Aorta (tissue), 5 donors: ENCODE measurements around the gene PAEP. TPM values are rescaled to one million over a fixed set of nuclear protein-coding genes. Genes with fewer than 3 reads are reported as not detected.
A peak's percentile ranks its signal among the peaks of the same experiment; 100 is the strongest.

ENCODE experiments used
- ATAC-seq: fragments of 200-7000 bp; cut with Tn5 transposase; one replicate; pipeline ENCODE4 v1.9.1; 2022; ENCODE audit warnings: moderate library complexity; ENCODE audit not compliant: low FRiP score
- DNase-seq, 2 donors: peaks; one replicate each; pipeline ENCODE4 v3.0.0-alpha.2; 2020
- H3K27ac ChIP-seq, 2 donors: one replicate each; pipeline ENCODE4 v1.5.1; 2013; ENCODE audit warnings: low read length in 2 of 2, mild to moderate bottlenecking in 2 of 2, moderate library complexity in 2 of 2, control low read depth in 1 of 2, inconsistent platforms in 1 of 2, low read depth in 1 of 2
- H3K27me3 ChIP-seq, 2 donors: one replicate each; pipeline ENCODE4 v1.6.1; 2013; ENCODE audit warnings: control low read depth in 1 of 2, low read length in 1 of 2, mild to moderate bottlenecking in 1 of 2, moderate library complexity in 1 of 2; ENCODE audit not compliant: insufficient read depth in 2 of 2, control insufficient read depth in 1 of 2
- H3K36me3 ChIP-seq, 2 donors: one replicate each; pipeline ENCODE4 v1.6.1; 2013; ENCODE audit warnings: control low read depth in 1 of 2, low read length in 1 of 2, mild to moderate bottlenecking in 1 of 2; ENCODE audit not compliant: insufficient read depth in 2 of 2, control insufficient read depth in 1 of 2
- H3K4me1 ChIP-seq, 2 donors: one replicate each; pipeline ENCODE4 v1.6.1; 2013; ENCODE audit warnings: low read length in 2 of 2, control low read depth in 1 of 2, mild to moderate bottlenecking in 1 of 2, moderate library complexity in 1 of 2; ENCODE audit not compliant: insufficient read depth in 2 of 2, control insufficient read depth in 1 of 2
- H3K4me3 ChIP-seq, 2 donors: one replicate each; pipeline ENCODE4 v1.5.1; 2013; ENCODE audit warnings: low read length in 2 of 2, control low read depth in 1 of 2, mild to moderate bottlenecking in 1 of 2
- H3K9me3 ChIP-seq: one replicate; pipeline ENCODE4 v1.6.1; 2013; ENCODE audit warnings: mild to moderate bottlenecking, low read length; ENCODE audit not compliant: control insufficient read depth
- WGBS, 2 donors: extraction: QIAGEN DNeasy Blood & Tissue Kit; methylation state at CpG; one replicate each; pipeline ENCODE4 v1.1.7; 2013; 5-methylcytosine and 5-hydroxymethylcytosine counted together
- intact Hi-C, 2 donors: fragments of 100-400 bp; cut with DNase I; formaldehyde crosslinking; loops; one replicate each; pipeline versions ENCODE4 v1.14.2 to v1.15.0; 2022
- polyA plus RNA-seq, 2 donors: library from polyadenylated mRNA; stranded (reverse); fragments of 200-250 nt; gene quantifications; one replicate each; pipeline ENCODE4 v1.2.3, GENCODE V29; 2013
- total RNA-seq, 2 donors: library from RNA; stranded (reverse); fragmentation: NEBNext Ultra II Directional; extraction: Animal tissue kit (Norgen Biotek cat#: 25700); gene quantifications; one replicate each; pipeline ENCODE4 v1.2.1, GENCODE V29; 2021
- donor health status: healthy with polysubstance abuse.
- donor health status: Bipolar disorder and iron deficiency.
- donor health status: DM: no; HTN: no; CAD: no.
- donor health status: DM: no; HTN: no; CAD: no.
- donor health status: DM: yes; HTN: yes; CAD: no.

PAEP gene
- total and polyA plus RNA-seq, 4 donors = not detected

DNA sequence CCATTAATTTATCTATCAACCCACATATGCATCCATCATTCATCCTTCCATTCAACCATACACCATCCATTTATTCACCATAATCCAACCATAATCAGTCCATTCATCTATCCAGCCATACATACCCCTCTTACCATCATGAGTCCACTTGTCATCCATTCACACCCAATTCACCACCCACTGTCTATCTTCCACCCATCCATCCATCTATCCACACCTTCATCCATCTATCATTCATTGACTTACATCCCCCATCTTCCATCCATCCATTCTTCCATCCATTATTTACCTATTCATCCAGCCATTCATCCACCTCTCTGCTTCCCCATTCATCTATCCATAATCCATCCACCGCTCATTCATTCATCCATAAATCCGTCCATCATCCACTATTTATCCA is 17.8 kb downstream of the PAEP start:
- no peaks in the 10 kb centered on the region for H3K9me3 ChIP-seq
- intact Hi-C loops = no loop called here
- H3K4me1 ChIP-seq = no peaks in the 10 kb centered on the region
- ATAC-seq = no peak
- H3K36me3 ChIP-seq = no peaks in the 10 kb centered on the region
- H3K27ac ChIP-seq = no peak overlapping the region
- H3K4me3 ChIP-seq = no peak overlapping the region
- no peaks in the 10 kb centered on the region for H3K27me3 ChIP-seq
- WGBS, 2 donors = 33 to 57% methylated on average over 2 of the region's 2 CpGs
- DNase-seq = no peak

GRCh38 chr9:135579889-135580660 is 18.5 kb downstream of the PAEP start:
- H3K36me3 ChIP-seq = no peaks in the 10 kb centered on the region
- intact Hi-C loops = no loop called here
- H3K27ac ChIP-seq = no peak overlapping the region
- no peak overlapping the region for H3K4me3 ChIP-seq
- ATAC-seq (no peak), DNase-seq (no peak)
- no peaks in the 10 kb centered on the region for H3K9me3 ChIP-seq
- 56 to 71% methylated on average over 10 of the region's 10 CpGs for WGBS, 2 donors
- no peaks in the 10 kb centered on the region for H3K27me3 ChIP-seq
- no peaks in the 10 kb centered on the region for H3K4me1 ChIP-seq

DNA sequence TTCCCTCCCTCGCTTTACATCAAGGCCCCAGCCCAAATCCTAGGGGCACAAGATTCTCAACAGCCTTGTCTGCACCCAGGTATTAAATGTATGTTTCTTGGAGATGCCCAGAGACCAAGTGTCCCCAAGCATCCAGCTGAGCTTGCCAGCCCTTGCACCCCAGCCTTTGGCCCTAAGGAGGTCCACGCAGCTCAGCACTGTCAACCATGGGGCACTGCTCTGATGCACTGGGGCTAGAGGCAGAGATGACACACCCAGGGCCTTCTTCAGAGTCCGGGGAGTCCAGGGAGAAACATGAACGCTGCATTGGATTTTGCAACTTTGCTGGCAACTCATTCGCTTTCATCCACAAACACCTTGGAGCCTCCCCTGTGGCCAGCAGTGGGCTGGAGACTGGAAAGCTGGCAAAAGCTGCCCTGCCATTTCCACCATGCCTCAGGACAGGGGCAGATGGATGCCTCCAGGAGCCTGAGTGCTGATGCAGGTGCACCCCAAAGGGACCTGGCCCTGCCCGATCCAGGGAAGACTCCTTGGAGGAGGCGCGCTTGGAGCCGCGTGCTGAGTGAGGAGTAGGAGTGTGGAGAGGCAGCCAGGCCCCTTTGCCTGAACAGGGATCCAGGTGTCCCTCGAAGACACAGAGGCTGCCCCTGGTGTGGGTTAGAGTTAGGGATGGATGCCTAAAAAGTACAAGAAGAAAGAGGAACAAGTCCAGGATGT is 19.3 kb downstream of the PAEP start:
- Histone ChIP-seq H3K27me3 (no peaks in the 10 kb centered on the region), H3K9me3 (no peaks in the 10 kb centered on the region)
- peak in 1 of 2 donors; percentile 60 for DNase-seq

GRCh38 chr9:135581636-135582426 is 20.3 kb downstream of the PAEP start:
- intact Hi-C loops = no loop called here
- no peaks in the 10 kb centered on the region for H3K27me3 ChIP-seq
- WGBS, 2 donors = 82 to 85% methylated on average over 18 of the region's 18 CpGs
- no peaks in the 10 kb centered on the region for H3K9me3 ChIP-seq
- DNase-seq (no peak), ATAC-seq (no peak)
- no peak overlapping the region for H3K27ac ChIP-seq
- H3K4me1 ChIP-seq = no peaks in the 10 kb centered on the region
- no peak overlapping the region for H3K4me3 ChIP-seq
- no peaks in the 10 kb centered on the region for H3K36me3 ChIP-seq

More for the DNA sequence above, 19.3 kb downstream of the PAEP start:
- H3K4me3 ChIP-seq = no peak overlapping the region
- H3K27ac ChIP-seq = no peak overlapping the region
- no peaks in the 10 kb centered on the region for H3K36me3 ChIP-seq
- H3K4me1 ChIP-seq = no peaks in the 10 kb centered on the region
- 89 to 90% methylated on average over 11 of the region's 11 CpGs for WGBS, 2 donors
- ATAC-seq = no peak
- intact Hi-C loops = no loop called here

DNA sequence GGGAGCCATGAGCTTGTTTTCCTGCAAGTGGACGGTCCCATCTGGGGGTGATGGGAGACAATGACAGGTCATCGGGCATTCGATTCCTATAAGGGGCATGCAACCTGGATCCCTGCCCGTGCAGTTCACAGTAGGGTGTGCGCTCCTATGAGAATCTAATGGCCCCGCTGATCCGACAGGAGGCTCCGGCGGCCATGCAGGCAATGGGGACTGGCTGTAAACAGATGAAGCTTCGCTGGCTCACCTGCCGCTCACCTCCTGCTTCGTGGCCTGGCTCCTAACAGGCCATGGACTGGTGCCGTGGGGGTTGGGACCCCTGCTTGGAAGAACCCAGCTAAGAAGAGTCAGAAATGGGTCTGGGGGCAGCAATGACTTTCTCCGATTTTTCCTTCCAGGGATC is 21.0 kb downstream of the PAEP start:
- Histone ChIP-seq H3K27me3 (no peaks in the 10 kb centered on the region), H3K36me3 (no peaks in the 10 kb centered on the region), H3K4me1 (no peaks in the 10 kb centered on the region), H3K9me3 (no peaks in the 10 kb centered on the region), H3K27ac (no peak overlapping the region), H3K4me3 (no peak overlapping the region)
- 89 to 90% methylated on average over 14 of the region's 14 CpGs for WGBS, 2 donors
- ATAC-seq = no peak
- intact Hi-C loops = no loop called here
- peak in 1 of 2 donors; percentile 36 for DNase-seq

- WGBS, 2 donors = 67 to 71% methylated on average over 19 of the region's 19 CpGs
- Histone ChIP-seq H3K4me1 (no peaks in the 10 kb centered on the region), H3K27ac (no peak overlapping the region), H3K36me3 (no peaks in the 10 kb centered on the region), H3K4me3 (no peak overlapping the region), H3K9me3 (no peaks in the 10 kb centered on the region), H3K27me3 (no peaks in the 10 kb centered on the region)
- intact Hi-C loops = no loop called here
- no peak for ATAC-seq
- DNase-seq = no peak
Observed at GRCh38 chr9:135582966-135583687, 21.6 kb downstream of the PAEP start.

- Histone ChIP-seq H3K4me1 (no peaks in the 10 kb centered on the region), H3K27ac (no peak overlapping the region), H3K9me3 (no peaks in the 10 kb centered on the region), H3K4me3 (no peak overlapping the region), H3K27me3 (no peaks in the 10 kb centered on the region), H3K36me3 (no peaks in the 10 kb centered on the region)
- intact Hi-C loops = no loop called here
- DNase-seq (peak in 1 of 2 donors; percentile 59), ATAC-seq (no peak)
- WGBS, 2 donors = 89 to 90% methylated on average over 15 to 16 of the region's 16 CpGs
Observed at GRCh38 chr9:135583688-135584011, 22.1 kb downstream of the PAEP start.

GRCh38 chr9:135584371-135584770 is 22.8 kb downstream of the PAEP start:
- no peaks in the 10 kb centered on the region for H3K27me3 ChIP-seq
- ATAC-seq (no peak), DNase-seq (peak in 1 of 2 donors; percentile 46)
- H3K9me3 ChIP-seq = no peaks in the 10 kb centered on the region
- no peak overlapping the region for H3K27ac ChIP-seq
- H3K36me3 ChIP-seq = no peaks in the 10 kb centered on the region
- intact Hi-C loops = no loop called here
- 59 to 60% methylated on average over 5 of the region's 5 CpGs for WGBS, 2 donors
- H3K4me1 ChIP-seq = no peaks in the 10 kb centered on the region
- no peak overlapping the region for H3K4me3 ChIP-seq
